A673 (cell line): Measurements from ENCODE around the gene GCNT1.

Source experiments
- CTCF ChIP-seq: fragments of 300-800, 200-600 bp; sonication (generic); conservative IDR thresholded peaks from 2 replicates; pipeline ENCODE4 v1.5.1; 2017; ENCODE audit warnings: low read depth, mild to moderate bottlenecking, antibody characterized with exemption, low read length, moderate library complexity, mixed read lengths
- EZH2 ChIP-seq: fragments of 200-600 bp; sonication (generic); IDR thresholded peaks from 2 replicates; pipeline ENCODE4 v1.6.1; 2017; ENCODE audit warnings: borderline replicate concordance, low read depth, mild to moderate bottlenecking, mixed read lengths, antibody characterized with exemption, low read length; ENCODE audit not compliant: poor library complexity, severe bottlenecking

- TF ChIP-seq CTCF (no peak), EZH2 (no peak)
Observed at GRCh38 chr9:76417394-76417793, 41.6 kb upstream of the GCNT1 start.
